HEK293 (cell line): ENCODE results near the gene SP8.

Source experiments
- CTCF ChIA-PET: fragments of 350-600 bp; formaldehyde crosslinking; extraction: SDS; loops from one replicate; lab custom pipeline; 2021; ENCODE audit warnings: antibody characterized with exemption; lab: Yijun Ruan, JAX
- POLR2A ChIA-PET: fragments of 300-600 bp; formaldehyde crosslinking; extraction: SDS; loops from one replicate; lab custom pipeline; 2020; ENCODE audit warnings: antibody characterized with exemption, inconsistent platforms; lab: Yijun Ruan, JAX
- H3K27ac ChIP-seq: fragments of 200-500 bp; sonication (Bioruptor generic); 2 replicates; pipeline ENCODE4 v1.5.1; 2014; ENCODE audit warnings: low read depth, low read length, control low read depth, inconsistent platforms; ENCODE audit errors: extremely low read depth
- H3K36me3 ChIP-seq, 2 experiments: fragments of 200-500 bp in 1 of 2; sonication (Bioruptor generic) in 1 of 2; 1 replicate in 1 of 2; 2 replicates in 1 of 2; pipeline ENCODE4 v1.5.1; 2014 to 2017; ENCODE audit warnings: inconsistent platforms in 2 of 2, low read length in 2 of 2; ENCODE audit not compliant: control insufficient read depth in 2 of 2, insufficient read depth in 1 of 2
- H3K4me1 ChIP-seq: fragments of 200-500 bp; sonication (Bioruptor generic); 2 replicates; pipeline ENCODE4 v1.5.1; 2014; ENCODE audit warnings: mild to moderate bottlenecking, low read length, inconsistent platforms; ENCODE audit not compliant: control insufficient read depth, insufficient read depth
- H3K4me3 ChIP-seq: 2 replicates; pipeline ENCODE4 v1.5.1; 2011; ENCODE audit warnings: low read depth, mild to moderate bottlenecking, control low read depth, low read length, moderate library complexity
- H3K9me3 ChIP-seq: fragments of 200-500 bp; sonication (Bioruptor generic); 2 replicates; pipeline ENCODE4 v1.5.1; 2014; ENCODE audit warnings: low read depth, low read length, inconsistent platforms; ENCODE audit not compliant: control insufficient read depth, insufficient read depth
- BCL11B ChIP-seq: fragments of 450-650 bp; formaldehyde crosslinking; IDR thresholded peaks from 2 replicates; pipeline ENCODE4 v1.5.1; 2016; ENCODE audit warnings: low read depth, missing biosample characterization, missing genetic modification characterization
- ZBTB17 ChIP-seq: fragments of 450-650 bp; formaldehyde crosslinking; IDR thresholded peaks from 2 replicates; pipeline ENCODE4 v1.5.1; 2016; ENCODE audit warnings: missing biosample characterization, missing genetic modification characterization
- ZBTB7A ChIP-seq: fragments of 450-650 bp; formaldehyde crosslinking; IDR thresholded peaks from 2 replicates; pipeline ENCODE4 v1.5.1; 2016; ENCODE audit warnings: low read depth, missing biosample characterization, missing genetic modification characterization
- ZFHX2 ChIP-seq: fragments of 450-650 bp; formaldehyde crosslinking; conservative IDR thresholded peaks from 2 replicates; pipeline ENCODE4 v1.5.1; 2016; ENCODE audit warnings: missing biosample characterization, missing genetic modification characterization
- ZFP37 ChIP-seq: fragments of 450-650 bp; formaldehyde crosslinking; IDR thresholded peaks from 2 replicates; pipeline ENCODE4 v1.5.1; 2016; ENCODE audit warnings: missing biosample characterization, missing genetic modification characterization
- ZNF133 ChIP-seq: fragments of 450-650 bp; formaldehyde crosslinking; IDR thresholded peaks from 2 replicates; pipeline ENCODE4 v1.5.1; 2016; ENCODE audit warnings: missing biosample characterization, missing genetic modification characterization
- ZNF138 ChIP-seq: fragments of 450-650 bp; formaldehyde crosslinking; IDR thresholded peaks from 2 replicates; pipeline ENCODE4 v1.5.1; 2016; ENCODE audit warnings: missing biosample characterization, missing genetic modification characterization, borderline replicate concordance
- ZNF140 ChIP-seq: fragments of 450-650 bp; formaldehyde crosslinking; IDR thresholded peaks from 2 replicates; pipeline ENCODE4 v1.5.1; 2016; ENCODE audit warnings: missing biosample characterization, missing genetic modification characterization
- ZNF202 ChIP-seq: fragments of 450-650 bp; formaldehyde crosslinking; IDR thresholded peaks from 2 replicates; pipeline ENCODE4 v1.5.1; 2016; ENCODE audit warnings: missing biosample characterization, missing genetic modification characterization, borderline replicate concordance
- ZNF423 ChIP-seq: fragments of 450-650 bp; formaldehyde crosslinking; IDR thresholded peaks from 2 replicates; pipeline ENCODE4 v1.5.1; 2016; ENCODE audit warnings: missing biosample characterization, missing genetic modification characterization
- ZNF426 ChIP-seq: fragments of 450-650 bp; formaldehyde crosslinking; IDR thresholded peaks from 2 replicates; pipeline ENCODE4 v1.5.1; 2017; ENCODE audit warnings: missing biosample characterization, missing genetic modification characterization, mild to moderate bottlenecking, inconsistent platforms, moderate library complexity
- ZNF433 ChIP-seq: fragments of 450-650 bp; formaldehyde crosslinking; IDR thresholded peaks from 2 replicates; pipeline ENCODE4 v1.5.1; 2016; ENCODE audit warnings: missing biosample characterization, missing genetic modification characterization, low read depth
- ZNF510 ChIP-seq: fragments of 450-650 bp; formaldehyde crosslinking; IDR thresholded peaks from 2 replicates; pipeline ENCODE4 v1.5.1; 2018; ENCODE audit warnings: mild to moderate bottlenecking, missing genetic modification characterization, missing biosample characterization; ENCODE audit not compliant: insufficient replicate concordance
- ZNF561 ChIP-seq: fragments of 450-650 bp; IDR thresholded peaks from 2 replicates; pipeline ENCODE4 v1.5.1; 2018; ENCODE audit warnings: missing biosample characterization, missing genetic modification characterization, borderline replicate concordance
- ZNF624 ChIP-seq: fragments of 450-650 bp; formaldehyde crosslinking; IDR thresholded peaks from 2 replicates; pipeline ENCODE4 v1.5.1; 2017; ENCODE audit warnings: missing biosample characterization, missing genetic modification characterization
- ZNF629 ChIP-seq: fragments of 450-650 bp; formaldehyde crosslinking; IDR thresholded peaks from 2 replicates; pipeline ENCODE4 v1.5.1; 2017; ENCODE audit warnings: missing biosample characterization, missing genetic modification characterization
- ZNF785 ChIP-seq: fragments of 450-650 bp; formaldehyde crosslinking; IDR thresholded peaks from 2 replicates; pipeline ENCODE4 v1.5.1; 2016; ENCODE audit warnings: missing biosample characterization, missing genetic modification characterization
- TF ChIP-seq, protein P1 (sequence below): fragments of 450-650 bp; formaldehyde crosslinking; IDR thresholded peaks from 2 replicates; pipeline ENCODE4 v1.5.1; 2016; ENCODE audit warnings: missing biosample characterization, missing genetic modification characterization
- TF ChIP-seq, protein P2 (sequence below): fragments of 450-650 bp; formaldehyde crosslinking; IDR thresholded peaks from 2 replicates; pipeline ENCODE4 v1.5.1; 2016; ENCODE audit warnings: missing biosample characterization, missing genetic modification characterization
- TF ChIP-seq, protein P3 (sequence below): fragments of 450-650 bp; formaldehyde crosslinking; IDR thresholded peaks from 2 replicates; pipeline ENCODE4 v1.5.0; 2017; ENCODE audit warnings: missing biosample characterization, missing genetic modification characterization, borderline replicate concordance
- TF ChIP-seq, protein P4 (sequence below): fragments of 450-650 bp; formaldehyde crosslinking; IDR thresholded peaks from 2 replicates; pipeline ENCODE4 v1.5.1; 2017; ENCODE audit warnings: missing biosample characterization, missing genetic modification characterization

Gene SP8

DNA sequence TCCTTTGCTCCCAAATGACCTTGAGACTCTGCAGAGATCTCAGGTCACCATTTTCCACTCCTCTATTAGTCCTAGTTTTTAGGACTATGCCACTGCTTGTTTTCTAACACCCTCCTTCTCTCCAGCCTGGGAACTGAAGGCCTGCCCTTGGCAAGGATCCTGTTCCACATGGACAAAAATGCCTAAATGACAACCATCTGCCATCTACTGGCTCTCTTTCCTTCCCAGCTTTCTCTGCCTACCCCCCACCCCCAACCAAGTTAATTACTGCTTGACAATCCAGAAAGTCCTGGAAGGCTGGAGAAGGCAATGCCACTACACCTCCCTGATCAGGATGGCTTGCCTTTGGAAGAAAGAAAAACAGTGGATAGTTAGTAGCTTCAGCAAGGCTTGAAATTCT, 44.8 kb upstream of the SP8 start (continued):
- TF ChIP-seq, protein P1, sequence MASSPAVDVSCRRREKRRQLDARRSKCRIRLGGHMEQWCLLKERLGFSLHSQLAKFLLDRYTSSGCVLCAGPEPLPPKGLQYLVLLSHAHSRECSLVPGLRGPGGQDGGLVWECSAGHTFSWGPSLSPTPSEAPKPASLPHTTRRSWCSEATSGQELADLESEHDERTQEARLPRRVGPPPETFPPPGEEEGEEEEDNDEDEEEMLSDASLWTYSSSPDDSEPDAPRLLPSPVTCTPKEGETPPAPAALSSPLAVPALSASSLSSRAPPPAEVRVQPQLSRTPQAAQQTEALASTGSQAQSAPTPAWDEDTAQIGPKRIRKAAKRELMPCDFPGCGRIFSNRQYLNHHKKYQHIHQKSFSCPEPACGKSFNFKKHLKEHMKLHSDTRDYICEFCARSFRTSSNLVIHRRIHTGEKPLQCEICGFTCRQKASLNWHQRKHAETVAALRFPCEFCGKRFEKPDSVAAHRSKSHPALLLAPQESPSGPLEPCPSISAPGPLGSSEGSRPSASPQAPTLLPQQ (tag by site-specific recombination) = no peak
- TF ChIP-seq ZNF624 (tag by site-specific recombination) (no peak), ZNF426 (tag by site-specific recombination) (no peak), ZNF510 (no peak), ZBTB17 (tag by site-specific recombination) (no peak), ZNF433 (tag by site-specific recombination) (no peak), ZNF785 (no peak)
- TF ChIP-seq, protein P2, sequence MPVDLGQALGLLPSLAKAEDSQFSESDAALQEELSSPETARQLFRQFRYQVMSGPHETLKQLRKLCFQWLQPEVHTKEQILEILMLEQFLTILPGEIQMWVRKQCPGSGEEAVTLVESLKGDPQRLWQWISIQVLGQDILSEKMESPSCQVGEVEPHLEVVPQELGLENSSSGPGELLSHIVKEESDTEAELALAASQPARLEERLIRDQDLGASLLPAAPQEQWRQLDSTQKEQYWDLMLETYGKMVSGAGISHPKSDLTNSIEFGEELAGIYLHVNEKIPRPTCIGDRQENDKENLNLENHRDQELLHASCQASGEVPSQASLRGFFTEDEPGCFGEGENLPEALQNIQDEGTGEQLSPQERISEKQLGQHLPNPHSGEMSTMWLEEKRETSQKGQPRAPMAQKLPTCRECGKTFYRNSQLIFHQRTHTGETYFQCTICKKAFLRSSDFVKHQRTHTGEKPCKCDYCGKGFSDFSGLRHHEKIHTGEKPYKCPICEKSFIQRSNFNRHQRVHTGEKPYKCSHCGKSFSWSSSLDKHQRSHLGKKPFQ = no peak

DNA sequence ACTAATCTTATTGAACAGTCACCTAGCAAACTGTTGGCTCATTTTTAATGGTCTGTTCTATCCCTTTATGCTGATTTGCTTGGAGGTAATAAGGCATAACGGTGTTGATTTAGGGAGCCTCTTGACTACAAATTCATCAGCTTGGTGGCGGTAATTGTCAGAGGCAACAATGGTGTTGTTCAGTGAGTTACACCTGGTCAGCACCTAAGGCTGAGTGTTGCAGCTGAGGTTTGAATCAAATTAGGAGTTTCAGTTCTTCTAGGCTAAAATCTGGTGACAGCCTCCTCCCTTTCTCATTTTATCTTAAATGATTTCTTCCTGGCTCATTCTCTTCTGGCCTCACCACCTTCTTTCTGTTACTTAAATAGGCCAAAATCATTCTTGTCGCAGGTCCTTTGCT, 42.3 kb upstream of the SP8 start:
- Histone ChIP-seq H3K4me1 (no peaks in the 10 kb centered on the region), H3K9me3 (no peaks in the 10 kb centered on the region), H3K4me3 (no peak overlapping the region), H3K36me3 (no peaks in the 10 kb centered on the region), H3K27ac (no peak overlapping the region)
- no peak for TF ChIP-seq ZFP37 (tag by site-specific recombination)
- ChIA-PET POLR2A (no interaction called here), CTCF (no interaction called here)

DNA sequence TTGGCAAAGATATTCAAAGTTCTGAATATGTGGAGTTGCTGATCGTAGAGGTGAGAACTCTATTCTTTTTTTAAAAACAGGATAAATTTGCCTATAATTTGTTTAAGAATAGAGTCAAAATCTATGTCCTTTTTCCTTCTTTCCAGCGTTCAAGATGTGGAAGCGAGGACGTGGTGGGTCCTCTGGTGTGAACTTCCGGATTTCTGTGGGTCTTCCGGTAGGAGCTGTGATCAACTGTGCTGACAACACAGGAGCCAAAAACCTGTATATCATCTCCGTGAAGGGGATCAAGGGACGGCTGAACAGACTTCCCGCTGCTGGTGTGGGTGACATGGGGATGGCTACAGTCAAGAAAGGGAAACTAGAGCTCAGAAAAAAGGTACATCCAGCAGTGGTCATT, 40.5 kb upstream of the SP8 start:
- CTCF ChIA-PET = no interaction called here
- H3K27ac ChIP-seq = no peak overlapping the region
- H3K4me1 ChIP-seq = no peaks in the 10 kb centered on the region
- TF ChIP-seq ZNF629 (tag by site-specific recombination) (no peak), ZBTB7A (tag by site-specific recombination) (no peak), ZNF423 (tag by site-specific recombination) (no peak), ZFHX2 (tag by site-specific recombination) (no peak), ZNF133 (no peak), BCL11B (tag by site-specific recombination) (no peak), ZNF138 (no peak), ZNF561 (tag by site-specific recombination) (no peak), ZNF202 (tag by site-specific recombination) (no peak), ZNF140 (tag by site-specific recombination) (no peak)
- TF ChIP-seq, protein P3, sequence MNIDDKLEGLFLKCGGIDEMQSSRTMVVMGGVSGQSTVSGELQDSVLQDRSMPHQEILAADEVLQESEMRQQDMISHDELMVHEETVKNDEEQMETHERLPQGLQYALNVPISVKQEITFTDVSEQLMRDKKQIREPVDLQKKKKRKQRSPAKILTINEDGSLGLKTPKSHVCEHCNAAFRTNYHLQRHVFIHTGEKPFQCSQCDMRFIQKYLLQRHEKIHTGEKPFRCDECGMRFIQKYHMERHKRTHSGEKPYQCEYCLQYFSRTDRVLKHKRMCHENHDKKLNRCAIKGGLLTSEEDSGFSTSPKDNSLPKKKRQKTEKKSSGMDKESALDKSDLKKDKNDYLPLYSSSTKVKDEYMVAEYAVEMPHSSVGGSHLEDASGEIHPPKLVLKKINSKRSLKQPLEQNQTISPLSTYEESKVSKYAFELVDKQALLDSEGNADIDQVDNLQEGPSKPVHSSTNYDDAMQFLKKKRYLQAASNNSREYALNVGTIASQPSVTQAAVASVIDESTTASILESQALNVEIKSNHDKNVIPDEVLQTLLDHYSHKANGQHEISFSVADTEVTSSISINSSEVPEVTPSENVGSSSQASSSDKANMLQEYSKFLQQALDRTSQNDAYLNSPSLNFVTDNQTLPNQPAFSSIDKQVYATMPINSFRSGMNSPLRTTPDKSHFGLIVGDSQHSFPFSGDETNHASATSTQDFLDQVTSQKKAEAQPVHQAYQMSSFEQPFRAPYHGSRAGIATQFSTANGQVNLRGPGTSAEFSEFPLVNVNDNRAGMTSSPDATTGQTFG (tag by site-specific recombination) = no peak
- TF ChIP-seq, protein P4, sequence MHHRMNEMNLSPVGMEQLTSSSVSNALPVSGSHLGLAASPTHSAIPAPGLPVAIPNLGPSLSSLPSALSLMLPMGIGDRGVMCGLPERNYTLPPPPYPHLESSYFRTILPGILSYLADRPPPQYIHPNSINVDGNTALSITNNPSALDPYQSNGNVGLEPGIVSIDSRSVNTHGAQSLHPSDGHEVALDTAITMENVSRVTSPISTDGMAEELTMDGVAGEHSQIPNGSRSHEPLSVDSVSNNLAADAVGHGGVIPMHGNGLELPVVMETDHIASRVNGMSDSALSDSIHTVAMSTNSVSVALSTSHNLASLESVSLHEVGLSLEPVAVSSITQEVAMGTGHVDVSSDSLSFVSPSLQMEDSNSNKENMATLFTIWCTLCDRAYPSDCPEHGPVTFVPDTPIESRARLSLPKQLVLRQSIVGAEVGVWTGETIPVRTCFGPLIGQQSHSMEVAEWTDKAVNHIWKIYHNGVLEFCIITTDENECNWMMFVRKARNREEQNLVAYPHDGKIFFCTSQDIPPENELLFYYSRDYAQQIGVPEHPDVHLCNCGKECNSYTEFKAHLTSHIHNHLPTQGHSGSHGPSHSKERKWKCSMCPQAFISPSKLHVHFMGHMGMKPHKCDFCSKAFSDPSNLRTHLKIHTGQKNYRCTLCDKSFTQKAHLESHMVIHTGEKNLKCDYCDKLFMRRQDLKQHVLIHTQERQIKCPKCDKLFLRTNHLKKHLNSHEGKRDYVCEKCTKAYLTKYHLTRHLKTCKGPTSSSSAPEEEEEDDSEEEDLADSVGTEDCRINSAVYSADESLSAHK = no peak
- TF ChIP-seq, all 188 proteins: peak for 0
- no peak overlapping the region for H3K4me3 ChIP-seq
- H3K9me3 ChIP-seq = no peaks in the 10 kb centered on the region
- POLR2A ChIA-PET = no interaction called here
- no peaks in the 10 kb centered on the region for H3K36me3 ChIP-seq
